Transverse colon (tissue), 3 donors: ENCODE data around the gene BRICD5.

Source experiments
- POLR2A ChIP-seq: fragments of 450-650 bp; IDR thresholded peaks from one replicate; pipeline ENCODE4 v1.6.1; 2016; ENCODE audit warnings: antibody characterized with exemption, mild to moderate bottlenecking, moderate library complexity
- TF ChIP-seq, protein P1 (sequence below), 5 experiments: fragments of 200-600 bp in 3 of 5; fragments of 450-650 bp in 2 of 5; sonication (generic) in 3 of 5; IDR thresholded peaks; 1 replicate in 2 of 5; 2 replicates in 3 of 5; pipeline ENCODE4 v1.5.1; 2016 to 2017; ENCODE audit warnings: antibody characterized with exemption in 5 of 5, inconsistent platforms in 3 of 5, mild to moderate bottlenecking in 2 of 5, moderate library complexity in 1 of 5

DNA sequence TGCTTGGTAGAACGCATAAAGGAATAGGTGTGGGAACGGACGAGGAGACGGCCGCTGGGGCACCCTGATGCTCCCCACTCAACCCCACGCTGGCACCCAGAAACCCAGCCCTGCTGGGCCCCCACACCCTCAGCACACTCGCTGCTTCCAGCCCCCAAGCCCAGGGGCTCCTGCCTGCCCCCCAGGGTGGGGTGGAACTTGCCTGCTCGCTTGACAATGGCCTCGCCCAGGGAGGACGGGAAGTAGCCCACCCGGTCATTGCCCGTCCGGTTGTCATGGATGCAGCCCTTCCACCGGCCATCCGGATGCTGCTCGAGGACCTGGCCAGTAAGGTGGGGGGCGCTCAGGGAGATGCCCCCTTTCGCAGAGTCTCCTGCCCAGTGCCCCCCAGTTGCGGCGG, 24.2 kb downstream of the BRICD5 start:
- no peak for TF ChIP-seq POLR2A
- TF ChIP-seq, protein P1, sequence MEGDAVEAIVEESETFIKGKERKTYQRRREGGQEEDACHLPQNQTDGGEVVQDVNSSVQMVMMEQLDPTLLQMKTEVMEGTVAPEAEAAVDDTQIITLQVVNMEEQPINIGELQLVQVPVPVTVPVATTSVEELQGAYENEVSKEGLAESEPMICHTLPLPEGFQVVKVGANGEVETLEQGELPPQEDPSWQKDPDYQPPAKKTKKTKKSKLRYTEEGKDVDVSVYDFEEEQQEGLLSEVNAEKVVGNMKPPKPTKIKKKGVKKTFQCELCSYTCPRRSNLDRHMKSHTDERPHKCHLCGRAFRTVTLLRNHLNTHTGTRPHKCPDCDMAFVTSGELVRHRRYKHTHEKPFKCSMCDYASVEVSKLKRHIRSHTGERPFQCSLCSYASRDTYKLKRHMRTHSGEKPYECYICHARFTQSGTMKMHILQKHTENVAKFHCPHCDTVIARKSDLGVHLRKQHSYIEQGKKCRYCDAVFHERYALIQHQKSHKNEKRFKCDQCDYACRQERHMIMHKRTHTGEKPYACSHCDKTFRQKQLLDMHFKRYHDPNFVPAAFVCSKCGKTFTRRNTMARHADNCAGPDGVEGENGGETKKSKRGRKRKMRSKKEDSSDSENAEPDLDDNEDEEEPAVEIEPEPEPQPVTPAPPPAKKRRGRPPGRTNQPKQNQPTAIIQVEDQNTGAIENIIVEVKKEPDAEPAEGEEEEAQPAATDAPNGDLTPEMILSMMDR (IDR thresholded peaks at IDR 0.05) = no peak
